CD1c-positive myeloid dendritic cell (primary cell): ENCODE results near the gene BOLA1.
"Not testable (repeated sequence)": the region's sequence is repeated elsewhere in the genome, so short reads cannot be mapped to it uniquely, and the experiment has no call there.

Experiments
- DNase-seq: peaks from one replicate; pipeline ENCODE4 v3.0.0-alpha.2; 2016; ENCODE audit errors: extremely low spot score

BOLA1 gene

GRCh38 chr1:149931212-149931790 lies 31.9 kb downstream of the BOLA1 start:
- peak; percentile 41 for DNase-seq

GRCh38 chr1:149932474-149932873 lies 33.1 kb downstream of the BOLA1 start:
- DNase-seq = no peak

- no peak for DNase-seq
Observed at GRCh38 chr1:149933208-149933607, 33.8 kb downstream of the BOLA1 start.

GRCh38 chr1:149934356-149934755 lies 35.0 kb downstream of the BOLA1 start:
- no peak for DNase-seq

- DNase-seq = no peak
Observed at GRCh38 chr1:149936170-149936991, 37.0 kb downstream of the BOLA1 start, which contains the start of gene MTMR11. Gene MTMR11 (minus strand): TSS chr1:149936879. CDS start chr1:149936647, 232 bp downstream.

GRCh38 chr1:149936992-149937705 lies 37.8 kb downstream of the BOLA1 start:
- DNase-seq = no peak

GRCh38 chr1:149937759-149938158 lies 38.4 kb downstream of the BOLA1 start:
- DNase-seq = no peak

GRCh38 chr1:149938668-149939003 lies 39.3 kb downstream of the BOLA1 start:
- not testable (repeated sequence) for DNase-seq

GRCh38 chr1:149940427-149940826 lies 41.1 kb downstream of the BOLA1 start:
- DNase-seq = no peak

- no peak for DNase-seq
Observed at GRCh38 chr1:149942207-149942606, 42.8 kb downstream of the BOLA1 start.

GRCh38 chr1:149942885-149943284 lies 43.5 kb downstream of the BOLA1 start:
- no peak for DNase-seq

GRCh38 chr1:149945206-149945605 lies 45.8 kb downstream of the BOLA1 start:
- DNase-seq = no peak

- DNase-seq = no peak
Observed at GRCh38 chr1:149949911-149950310, 50.5 kb downstream of the BOLA1 start.
